Measurements from ENCODE around the gene THYN1.
"Not testable (repeated sequence)": the region's sequence is repeated elsewhere in the genome, so short reads cannot be mapped to it uniquely, and the experiment has no call there.

GRCh38 chr11:134284349-134284748 is 31.2 kb upstream of the THYN1 start:
- not testable (repeated sequence) for TF ChIP-seq POLR2A (IDR thresholded peaks at IDR 0.05; ENCODE audit: low read depth, low read length); PAX5 (IDR thresholded peaks at IDR 0.05; ENCODE audit: insufficient read depth, low read length, severe bottlenecking); TAF1 (IDR thresholded peaks at IDR 0.05; ENCODE audit: low read depth, low read length); POLR2AphosphoS5 (IDR thresholded peaks at IDR 0.05; ENCODE audit: low read depth, low read length); POU2F2 (IDR thresholded peaks at IDR 0.05; ENCODE audit: low read depth, low read length); SPI1 (IDR thresholded peaks at IDR 0.05; ENCODE audit: low read depth, low read length)

Measured in GM12891 (cell line).